Gastroesophageal sphincter (tissue), 4 donors: ENCODE data around the gene KCNMA1. TPM values are rescaled to one million over a fixed set of nuclear protein-coding genes. Genes with fewer than 3 reads are reported as not detected.

Source experiments
- ATAC-seq: fragments of 150-250 bp; one replicate; pipeline ENCODE4 v1.9.1; 2016; ENCODE audit warnings: mild to moderate bottlenecking, moderate library complexity
- H3K27ac ChIP-seq, 4 donors: fragments of 200-600 bp; sonication (generic) in 3 of 4; 1 replicate in 3 of 4; 2 replicates in 1 of 4; pipeline ENCODE4 v1.5.1; 2016 to 2019
- H3K27me3 ChIP-seq: fragments of 200-600 bp; sonication (generic); one replicate; pipeline ENCODE4 v1.5.1; 2019
- H3K36me3 ChIP-seq, 2 donors: fragments of 200-600 bp; sonication (generic); one replicate each; pipeline ENCODE4 v1.5.1; 2019; ENCODE audit warnings: control low read depth in 1 of 2
- H3K4me1 ChIP-seq, 3 donors: fragments of 200-600 bp; sonication (generic); 1 replicate in 2 of 3; 2 replicates in 1 of 3; pipeline ENCODE4 v1.5.1; 2016 to 2019; ENCODE audit warnings: control low read depth in 2 of 3
- H3K4me3 ChIP-seq, 2 donors: fragments of 200-600 bp; sonication (generic); one replicate each; pipeline ENCODE4 v1.5.1; 2019; ENCODE audit warnings: mild to moderate bottlenecking in 1 of 2, moderate library complexity in 1 of 2
- H3K9me3 ChIP-seq, 3 donors: fragments of 200-600 bp; sonication (generic); one replicate each; pipeline ENCODE4 v1.5.1; 2017 to 2019; ENCODE audit warnings: control low read depth in 2 of 3
- CTCF ChIP-seq, 4 experiments: fragments of 200-600 bp in 2 of 4; fragments of 450-650 bp in 2 of 4; sonication (generic) in 1 of 4; IDR thresholded peaks; one replicate each; pipeline ENCODE4 v1.5.1; 2017 to 2019; ENCODE audit warnings: antibody characterized with exemption in 4 of 4, mild to moderate bottlenecking in 2 of 4, moderate library complexity in 2 of 4
- EP300 ChIP-seq: sonication (generic); formaldehyde crosslinking; IDR thresholded peaks from one replicate; pipeline ENCODE4 v1.6.1; 2017; ENCODE audit warnings: antibody characterized with exemption, mild to moderate bottlenecking
- POLR2A ChIP-seq, 2 donors: fragments of 450-650 bp; IDR thresholded peaks; one replicate each; pipeline ENCODE4 v1.6.1; 2017; ENCODE audit warnings: antibody characterized with exemption in 2 of 2, mild to moderate bottlenecking in 2 of 2, moderate library complexity in 1 of 2
- POLR2AphosphoS5 ChIP-seq: sonication (generic); formaldehyde crosslinking; IDR thresholded peaks from one replicate; pipeline ENCODE4 v1.6.1; 2017; ENCODE audit warnings: antibody characterized with exemption
- WGBS, 2 donors: methylation state at CpG; one replicate each; pipeline ENCODE4 v1.1.5; 2018; ENCODE audit warnings: low coverage in 1 of 2; 5-methylcytosine and 5-hydroxymethylcytosine counted together
- total RNA-seq, 4 donors: library from RNA; depleted of rRNA; stranded (reverse); fragments of >200 nt; gene quantifications; one replicate each; pipeline ENCODE4 v1.1.0, GENCODE V29; 2016

KCNMA1 gene
- total RNA-seq, 4 donors from 2014 or later = 168 to 389 (median 323) TPM

- ATAC-seq = no peak
- Histone ChIP-seq H3K4me1 (peaks cover 8 to 83% (median 10%) of the 10 kb centered on the region in 3 donors), H3K27ac (peak overlapping the region in 3 of 4 donors; percentile 68 to 76 (median 75)), H3K4me3 (no peak overlapping the region), H3K36me3 (no peaks in the 10 kb centered on the region), H3K27me3 (no peaks in the 10 kb centered on the region), H3K9me3 (no peaks in the 10 kb centered on the region)
- TF ChIP-seq POLR2AphosphoS5 = no peak
- TF ChIP-seq POLR2A (IDR thresholded peaks at IDR 0.05) = no peak
- WGBS, 2 donors = 89 to 100% methylated on average over 3 to 4 of the region's 4 CpGs
These were observed 216.0 kb downstream of the KCNMA1 start for GRCh38 chr10:77421591-77421990.

- Histone ChIP-seq H3K36me3 (no peaks in the 10 kb centered on the region), H3K9me3 (no peaks in the 10 kb centered on the region), H3K27ac (peak overlapping the region in 3 of 4 donors; percentile 68 to 76 (median 75)), H3K4me3 (no peak overlapping the region), H3K4me1 (peaks cover 9 to 86% (median 10%) of the 10 kb centered on the region in 3 donors), H3K27me3 (no peaks in the 10 kb centered on the region)
- ATAC-seq = no peak
- no peak for TF ChIP-seq EP300
- peak; percentile 57 for TF ChIP-seq POLR2AphosphoS5
- WGBS, 2 donors = 57% methylated on average over 2 of the region's 2 CpGs; no CpG with 5 or more reads in 1 of the 2 donors
These were observed 216.6 kb downstream of the KCNMA1 start for GRCh38 chr10:77420947-77421523.

GRCh38 chr10:77419979-77420378 lies 217.6 kb downstream of the KCNMA1 start:
- no peak for ATAC-seq
- no peak for TF ChIP-seq CTCF (IDR thresholded peaks at IDR 0.05)
- TF ChIP-seq POLR2AphosphoS5 = no peak
- no peak for TF ChIP-seq EP300
- no peak for TF ChIP-seq POLR2A (IDR thresholded peaks at IDR 0.05)
- H3K27ac ChIP-seq = peak overlapping the region in 3 of 4 donors; percentile 68 to 76 (median 75)
- H3K27me3 ChIP-seq = no peaks in the 10 kb centered on the region
- 60 to 73% methylated on average over 1 to 2 of the region's 2 CpGs for WGBS, 2 donors
- no peak overlapping the region for H3K4me3 ChIP-seq
- H3K4me1 ChIP-seq = peaks cover 9 to 96% (median 10%) of the 10 kb centered on the region in 3 donors
- H3K36me3 ChIP-seq = no peaks in the 10 kb centered on the region
- no peaks in the 10 kb centered on the region for H3K9me3 ChIP-seq

- WGBS, 2 donors = 37 to 54% methylated on average over 2 to 4 of the region's 5 CpGs
- TF ChIP-seq POLR2AphosphoS5 (no peak), POLR2A (IDR thresholded peaks at IDR 0.05) (no peak), EP300 (no peak), CTCF (IDR thresholded peaks at IDR 0.05) (no peak)
- H3K27ac ChIP-seq = peak overlapping the region in 3 of 4 donors; percentile 75 to 82 (median 76)
- no peaks in the 10 kb centered on the region for H3K27me3 ChIP-seq
- no peak for ATAC-seq
- no peaks in the 10 kb centered on the region for H3K9me3 ChIP-seq
- H3K36me3 ChIP-seq = no peaks in the 10 kb centered on the region
- H3K4me1 ChIP-seq = peaks cover 9 to 98% (median 10%) of the 10 kb centered on the region in 3 donors
- H3K4me3 ChIP-seq = no peak overlapping the region
These were observed 218.6 kb downstream of the KCNMA1 start for GRCh38 chr10:77419056-77419455.

- no peaks in the 10 kb centered on the region for H3K9me3 ChIP-seq
- WGBS, 2 donors = 33% methylated on average over 7 of the region's 11 CpGs; no CpG with 5 or more reads in 1 of the 2 donors
- ATAC-seq = peak; percentile 48
- peak overlapping the region; percentile 12 to 82 (median 76) for H3K27ac ChIP-seq
- peaks cover 5 to 98% (median 9%) of the 10 kb centered on the region in 3 donors for H3K4me1 ChIP-seq
- no peak overlapping the region for H3K4me3 ChIP-seq
- no peak for TF ChIP-seq POLR2A (IDR thresholded peaks at IDR 0.05)
- TF ChIP-seq CTCF (IDR thresholded peaks at IDR 0.05) = no peak
- TF ChIP-seq EP300 = no peak
- no peak for TF ChIP-seq POLR2AphosphoS5
- H3K27me3 ChIP-seq = no peaks in the 10 kb centered on the region
- H3K36me3 ChIP-seq = no peaks in the 10 kb centered on the region
These were observed 219.6 kb downstream of the KCNMA1 start for GRCh38 chr10:77417806-77418640.
